ENCODE results near the gene CFAP100.

The CFAP100 gene

DNA sequence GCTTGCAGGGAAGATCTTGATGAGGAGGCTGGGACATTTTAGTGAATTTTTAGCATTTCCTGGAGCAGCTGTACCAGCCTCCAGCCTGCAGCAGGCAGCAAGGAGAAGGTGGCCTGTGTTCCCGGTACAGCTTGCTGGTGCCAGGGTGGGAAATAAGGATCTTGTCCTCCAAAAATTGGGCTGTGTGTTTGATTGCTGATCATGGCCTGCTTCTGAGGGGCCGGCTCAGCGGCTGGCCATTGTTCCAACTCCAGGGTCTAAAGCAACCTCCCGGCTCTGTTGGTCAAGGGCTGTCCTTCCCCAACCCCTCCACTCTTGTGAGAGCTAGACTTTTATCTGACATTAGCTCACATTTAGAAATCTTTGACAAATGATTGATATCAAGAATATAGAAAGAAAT is 5.0 kb downstream of the CFAP100 start:
- DNase-seq (ENCODE audit: low read depth): no peak

DNA sequence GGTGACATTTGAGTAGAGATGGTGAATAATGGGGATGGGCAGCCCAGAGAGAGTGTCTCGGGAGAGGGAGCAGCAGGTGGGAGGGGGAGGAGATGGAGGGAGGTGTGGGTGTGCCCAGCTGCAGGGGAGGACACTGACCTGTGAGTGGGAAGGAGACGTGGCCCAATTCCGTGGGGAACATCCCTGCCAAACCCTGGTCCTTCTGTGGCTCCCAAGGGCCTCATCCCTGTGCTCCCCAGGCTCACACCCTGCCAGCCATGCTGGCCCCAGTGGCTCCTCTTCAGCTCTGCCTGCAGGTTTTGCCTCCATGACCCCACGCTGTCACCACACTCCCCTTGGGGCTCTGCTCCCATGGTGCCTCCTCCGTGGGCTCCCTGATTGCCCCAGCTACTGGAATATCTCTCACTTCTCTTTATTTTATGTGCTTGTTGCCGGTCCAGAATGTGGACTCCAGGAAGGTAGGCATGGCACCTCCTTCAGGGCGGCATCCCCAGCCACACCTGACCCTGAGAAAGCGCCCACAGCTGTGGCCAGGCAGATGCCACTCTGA is 7.0 kb downstream of the CFAP100 start:
- DNase-seq (ENCODE audit: low read depth): no peak

DNA sequence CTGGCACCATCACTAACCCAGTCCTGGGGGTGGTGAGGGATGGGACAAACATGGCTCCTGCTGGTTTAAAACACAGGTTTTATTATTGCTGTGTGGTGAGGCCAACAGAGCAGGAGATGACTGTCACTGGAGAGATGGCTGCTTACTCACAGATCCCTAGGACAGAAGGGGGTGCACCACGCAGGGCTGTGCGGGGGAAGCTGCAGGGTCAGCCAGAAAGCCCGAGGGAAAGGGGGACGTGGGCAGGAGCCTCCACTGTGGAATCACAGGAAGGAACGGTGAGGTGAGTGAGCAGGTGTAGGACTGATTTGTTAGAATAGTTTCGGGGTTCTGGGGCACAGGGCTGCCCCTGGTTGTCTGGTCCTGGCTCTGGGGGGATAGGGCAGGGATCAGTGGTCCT is 7.5 kb downstream of the CFAP100 start:
- DNase-seq (ENCODE audit: low read depth): no peak

GRCh38 chr3:126402666-126403302 is 8.1 kb downstream of the CFAP100 start:
- DNase-seq (ENCODE audit: low read depth): no peak

DNA sequence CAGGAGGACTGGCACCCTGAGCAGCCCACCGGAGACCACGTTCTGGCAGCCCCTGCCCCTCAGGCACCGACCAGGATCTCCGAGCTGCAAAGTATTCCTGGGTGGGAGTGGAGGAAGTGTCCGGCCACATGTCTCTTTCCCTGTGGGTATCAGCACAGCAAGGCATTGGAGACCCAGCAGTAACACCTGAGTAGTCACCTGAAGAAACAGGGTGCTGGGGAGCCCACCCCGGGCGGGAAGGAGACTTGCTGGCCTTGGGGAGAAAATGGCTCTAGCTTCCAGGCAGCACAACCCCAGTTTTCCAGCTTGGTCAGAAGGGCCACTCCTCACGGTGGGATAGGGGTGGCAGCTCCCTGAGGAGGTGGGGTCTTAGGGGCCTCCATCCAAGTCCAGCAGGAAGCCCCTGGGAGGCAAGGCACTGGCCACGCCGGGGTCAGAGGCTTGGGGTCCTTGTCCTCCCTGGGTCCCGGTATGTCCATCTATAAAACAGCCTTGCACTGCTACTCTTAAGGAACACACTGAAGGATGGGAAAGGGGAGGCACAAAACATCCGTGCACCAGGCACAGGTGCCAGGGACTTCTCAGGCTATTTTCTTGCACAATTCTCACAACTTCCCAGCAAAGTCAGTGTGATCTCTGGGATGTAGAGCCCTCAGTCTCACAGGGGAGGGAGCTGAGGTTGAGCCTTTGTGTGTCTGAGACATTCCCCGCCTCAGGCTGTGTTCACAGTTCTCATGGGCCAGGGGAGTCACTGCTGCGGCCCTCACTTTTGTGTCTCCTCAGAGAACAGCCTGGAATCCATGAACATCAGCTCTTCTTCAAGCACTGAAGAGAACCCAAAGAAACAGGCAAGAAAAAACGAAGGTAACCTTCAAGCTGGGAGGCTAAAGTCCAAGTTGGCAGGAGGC is 11.9 kb downstream of the CFAP100 start:
- no peak for DNase-seq (ENCODE audit: low read depth)

DNA sequence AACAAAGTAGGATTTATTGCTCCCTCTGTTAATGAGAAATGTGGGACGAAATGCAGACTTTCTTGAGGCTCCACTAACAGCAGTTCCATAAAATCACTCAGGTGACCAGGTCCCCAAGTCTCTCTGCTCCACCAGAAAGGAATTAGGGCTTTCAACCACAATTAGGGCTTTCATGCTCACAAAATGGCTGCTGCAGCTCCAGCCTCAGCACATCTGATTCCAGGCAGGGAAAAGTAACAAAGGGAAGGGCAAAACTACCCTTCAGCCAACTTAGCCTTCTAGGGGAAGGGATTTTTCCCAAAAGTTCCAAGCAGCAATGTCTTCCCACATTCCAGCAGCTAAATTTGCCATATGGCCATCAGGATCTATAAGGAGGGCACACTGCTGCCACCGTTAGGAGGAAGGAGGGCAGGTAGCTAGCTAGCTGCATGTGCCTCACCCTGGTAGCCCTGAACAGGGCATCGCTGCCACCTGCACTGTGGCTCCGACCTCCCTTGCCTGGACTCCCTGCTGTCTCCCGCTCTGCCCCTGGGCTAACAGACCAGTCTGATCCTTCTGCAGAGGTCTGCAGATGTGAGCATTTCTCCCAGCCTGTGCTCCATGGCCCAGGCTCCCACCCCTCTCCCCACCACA is 12.8 kb downstream of the CFAP100 start:
- no peak for DNase-seq (ENCODE audit: low read depth)

DNA sequence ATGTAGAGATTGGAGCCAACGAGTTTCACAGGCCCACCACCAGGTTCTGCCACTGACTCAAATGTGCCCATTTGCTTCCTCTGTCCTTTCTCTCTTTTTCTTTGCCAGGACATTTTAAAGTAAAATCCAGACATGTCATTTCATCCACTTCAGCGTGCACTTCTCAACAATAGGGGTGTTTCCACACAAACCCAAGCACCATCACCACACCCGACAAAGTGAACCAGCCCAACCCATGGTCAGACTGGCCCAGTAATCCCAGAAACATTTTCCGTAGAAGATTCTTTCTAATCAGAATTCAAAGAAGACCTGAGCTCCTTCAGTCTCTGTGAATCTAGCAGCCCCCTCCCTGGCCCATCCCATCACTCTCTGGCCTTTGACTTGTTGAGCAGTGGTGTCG is 13.4 kb downstream of the CFAP100 start:
- DNase-seq (ENCODE audit: low read depth): no peak

DNA sequence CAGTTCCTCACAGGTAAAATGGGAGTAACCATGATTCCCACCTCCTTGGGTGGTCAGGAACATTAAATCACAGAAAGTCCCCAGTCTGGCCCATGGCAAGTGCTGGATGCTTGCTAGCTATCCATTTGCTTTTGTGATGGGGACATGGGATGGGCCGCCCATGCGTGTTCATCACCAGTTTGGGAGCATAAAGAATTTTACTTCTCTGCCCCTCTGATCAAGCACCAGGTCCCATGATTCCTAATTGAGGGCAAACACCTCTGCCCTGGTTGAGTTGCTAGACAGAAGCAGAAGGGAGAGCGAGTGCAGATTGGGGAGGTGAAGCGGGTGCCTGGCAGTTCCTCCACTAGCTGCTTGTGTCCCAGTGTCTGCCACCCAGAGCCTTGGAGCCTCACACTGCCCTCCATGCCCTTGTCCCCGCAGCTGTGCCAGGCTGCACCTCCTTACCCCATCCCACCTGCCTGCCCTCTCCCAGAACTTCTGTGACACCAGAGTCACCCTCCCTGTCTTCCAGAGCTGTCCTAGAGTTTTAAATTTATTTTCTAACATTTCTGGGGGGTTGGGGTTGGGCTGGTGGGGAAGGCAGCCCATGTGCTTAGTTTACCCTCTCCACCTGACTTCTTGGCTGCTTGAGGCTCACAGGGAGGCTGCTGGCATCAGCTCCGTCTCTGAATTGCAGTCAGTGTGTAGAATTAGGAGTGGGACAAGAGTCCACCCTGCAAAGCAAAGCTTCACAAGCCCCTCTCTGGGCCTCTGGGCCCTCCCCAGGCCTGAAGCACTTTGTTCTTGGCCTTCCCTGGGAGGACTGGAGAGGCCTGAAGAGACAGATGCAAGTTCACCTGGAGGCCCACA is 18.4 kb downstream of the CFAP100 start:
- no peak for DNase-seq (ENCODE audit: low read depth)

GRCh38 chr3:126413693-126414080 is 19.0 kb downstream of the CFAP100 start:
- no peak for DNase-seq (ENCODE audit: low read depth)

DNA sequence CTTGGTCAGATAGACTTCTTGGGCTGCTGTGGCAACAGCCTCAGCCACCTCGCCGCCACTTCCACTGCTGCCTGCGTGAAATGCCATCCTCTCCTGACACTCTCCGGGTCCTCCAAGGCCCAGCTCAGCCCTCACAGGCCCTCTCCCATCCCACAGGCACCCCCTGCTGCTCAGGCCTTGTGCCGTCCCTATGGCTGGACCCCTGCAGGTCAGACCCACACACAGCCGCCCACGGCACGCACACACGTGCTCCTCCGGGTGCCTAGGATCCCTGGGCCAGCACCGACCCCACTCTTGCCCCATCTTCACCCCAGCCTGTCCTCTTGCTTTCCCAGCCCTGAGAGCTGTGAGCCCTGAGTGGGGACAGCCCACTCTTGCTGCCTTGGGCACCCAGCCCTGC is 19.7 kb downstream of the CFAP100 start:
- DNase-seq (ENCODE audit: low read depth): no peak

DNA sequence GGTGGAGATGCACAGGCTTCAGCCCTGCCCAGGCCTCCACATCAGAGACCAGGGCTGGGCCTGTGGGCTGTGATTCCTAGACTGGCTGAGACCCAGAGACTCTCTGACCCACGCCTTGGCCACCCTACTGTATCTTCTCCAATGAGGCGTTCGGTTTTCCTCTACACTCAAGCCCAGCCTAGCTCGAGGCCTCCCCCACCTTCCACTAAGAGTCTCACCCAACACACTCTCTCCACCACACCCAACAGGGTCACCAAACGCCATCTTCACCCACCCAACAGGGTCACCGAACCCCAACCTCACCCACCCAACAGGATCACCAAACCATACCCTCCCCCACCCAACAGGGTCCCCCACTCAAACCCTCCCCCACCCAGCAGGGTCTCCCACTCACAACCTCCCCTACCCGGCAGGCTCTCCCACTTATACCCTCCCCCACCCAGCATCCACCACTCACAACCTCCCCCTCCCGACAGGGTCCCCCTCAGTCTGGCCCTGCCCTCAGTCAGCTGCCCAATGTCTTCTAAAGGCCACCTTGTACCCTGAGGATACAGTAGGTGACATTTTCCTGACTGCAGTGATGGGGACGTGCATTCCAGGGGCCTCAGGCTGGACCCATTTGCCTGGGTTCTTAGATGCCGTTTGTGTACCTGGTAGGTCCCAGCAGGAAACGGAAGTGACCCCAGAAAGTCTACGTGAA is 20.4 kb downstream of the CFAP100 start:
- DNase-seq (ENCODE audit: low read depth): no peak

DNA sequence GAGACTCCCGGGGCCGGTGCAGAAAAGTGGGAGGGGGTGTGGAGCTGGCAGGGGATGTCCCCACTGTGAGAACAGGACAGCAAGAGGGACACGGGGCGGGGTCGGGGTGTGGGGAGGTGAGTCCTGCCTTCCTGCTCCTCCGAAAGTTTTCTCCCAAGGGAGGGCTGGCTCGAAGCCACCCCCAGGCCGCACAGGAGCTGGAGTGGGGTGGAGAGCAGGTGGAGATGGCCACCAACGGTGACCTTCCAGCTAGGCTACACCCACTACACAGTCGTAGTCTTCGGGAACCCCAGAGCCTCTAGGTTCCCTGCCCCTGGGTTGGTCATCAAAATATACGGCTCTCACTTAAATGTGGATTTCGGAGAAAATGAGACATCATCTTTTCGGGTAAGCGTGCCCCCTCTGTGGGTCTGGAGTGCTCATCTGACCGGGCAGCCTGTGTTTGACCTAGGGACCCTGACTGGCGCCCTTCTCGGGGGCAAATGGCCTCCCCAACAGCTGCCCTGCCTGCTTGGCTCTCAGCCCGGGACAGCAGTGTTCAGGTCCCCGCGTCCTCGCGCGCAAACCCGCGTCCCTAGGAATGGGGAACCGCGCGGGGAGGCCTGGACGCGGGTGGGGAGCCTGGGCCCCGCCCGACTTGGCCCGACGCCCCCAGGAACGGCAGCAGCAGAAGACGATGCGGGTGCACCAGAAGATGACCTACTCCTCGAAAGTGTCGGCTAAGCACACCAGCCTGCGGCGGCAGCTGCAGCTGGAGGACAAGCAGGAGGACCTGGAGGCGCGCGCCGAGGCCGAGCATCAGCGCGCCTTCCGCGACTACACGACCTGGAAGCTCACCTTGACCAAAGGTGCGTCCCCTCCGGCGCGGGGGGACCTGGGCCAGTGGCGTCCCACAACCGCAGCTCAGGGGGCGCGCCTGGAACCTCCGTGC is 21.2 kb downstream of the CFAP100 start:
- no peak for DNase-seq (ENCODE audit: low read depth)

- DNase-seq (ENCODE audit: low read depth): no peak
Measured at GRCh38 chr3:126416943-126417342, 22.2 kb downstream of the CFAP100 start.

DNA sequence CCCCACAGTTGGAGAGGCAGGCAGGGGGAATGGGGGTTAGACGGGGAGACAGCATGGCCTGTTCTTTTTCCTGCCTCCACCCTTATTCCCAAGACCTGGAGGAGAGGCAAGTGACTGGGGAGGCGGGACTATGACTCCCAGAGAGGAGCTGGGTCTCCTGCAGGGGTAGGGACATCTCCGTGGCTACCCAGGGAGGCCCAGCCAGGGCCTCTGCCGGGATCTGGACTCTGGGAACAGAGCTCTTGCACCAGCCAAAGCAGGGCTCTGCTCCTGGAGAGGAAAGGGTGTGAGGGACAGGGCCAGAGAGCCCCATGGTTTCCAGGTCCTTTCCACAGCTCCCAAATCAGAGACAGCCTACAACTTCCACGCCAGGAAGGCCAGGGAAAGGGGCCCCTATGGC is 22.8 kb downstream of the CFAP100 start:
- no peak for DNase-seq (ENCODE audit: low read depth)

GRCh38 chr3:126417981-126418530 is 23.3 kb downstream of the CFAP100 start:
- no peak for DNase-seq (ENCODE audit: low read depth)

- DNase-seq (ENCODE audit: low read depth): no peak
Measured at GRCh38 chr3:126418661-126419131, 24.0 kb downstream of the CFAP100 start.

DNA sequence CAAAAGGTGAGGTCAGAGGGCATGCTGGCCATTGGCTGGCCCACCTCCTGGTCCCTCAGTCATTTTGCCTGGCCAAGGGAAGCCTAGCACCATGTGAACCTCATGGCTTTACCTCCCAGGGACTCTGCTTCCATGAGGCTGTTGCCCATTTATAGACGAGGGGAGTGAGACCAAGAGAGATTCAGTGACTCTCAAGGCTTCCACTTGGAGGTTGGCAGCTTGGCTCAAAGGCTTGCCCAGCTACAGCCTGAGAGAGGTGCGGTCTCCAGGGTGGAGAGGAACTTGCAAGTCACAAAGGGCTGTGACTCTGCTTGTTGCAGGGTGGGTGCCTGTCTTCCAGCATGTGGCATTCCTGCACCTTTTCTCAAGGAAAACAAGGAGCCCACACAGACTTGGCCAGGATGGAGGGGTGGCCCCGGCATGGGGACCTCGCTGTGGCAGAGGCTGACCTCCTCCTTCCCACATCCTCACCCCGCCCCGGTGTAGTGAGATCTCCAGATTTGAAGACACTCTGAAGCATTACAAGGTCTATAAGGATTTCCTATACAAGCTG is 24.5 kb downstream of the CFAP100 start:
- no peak for DNase-seq (ENCODE audit: low read depth)

DNA sequence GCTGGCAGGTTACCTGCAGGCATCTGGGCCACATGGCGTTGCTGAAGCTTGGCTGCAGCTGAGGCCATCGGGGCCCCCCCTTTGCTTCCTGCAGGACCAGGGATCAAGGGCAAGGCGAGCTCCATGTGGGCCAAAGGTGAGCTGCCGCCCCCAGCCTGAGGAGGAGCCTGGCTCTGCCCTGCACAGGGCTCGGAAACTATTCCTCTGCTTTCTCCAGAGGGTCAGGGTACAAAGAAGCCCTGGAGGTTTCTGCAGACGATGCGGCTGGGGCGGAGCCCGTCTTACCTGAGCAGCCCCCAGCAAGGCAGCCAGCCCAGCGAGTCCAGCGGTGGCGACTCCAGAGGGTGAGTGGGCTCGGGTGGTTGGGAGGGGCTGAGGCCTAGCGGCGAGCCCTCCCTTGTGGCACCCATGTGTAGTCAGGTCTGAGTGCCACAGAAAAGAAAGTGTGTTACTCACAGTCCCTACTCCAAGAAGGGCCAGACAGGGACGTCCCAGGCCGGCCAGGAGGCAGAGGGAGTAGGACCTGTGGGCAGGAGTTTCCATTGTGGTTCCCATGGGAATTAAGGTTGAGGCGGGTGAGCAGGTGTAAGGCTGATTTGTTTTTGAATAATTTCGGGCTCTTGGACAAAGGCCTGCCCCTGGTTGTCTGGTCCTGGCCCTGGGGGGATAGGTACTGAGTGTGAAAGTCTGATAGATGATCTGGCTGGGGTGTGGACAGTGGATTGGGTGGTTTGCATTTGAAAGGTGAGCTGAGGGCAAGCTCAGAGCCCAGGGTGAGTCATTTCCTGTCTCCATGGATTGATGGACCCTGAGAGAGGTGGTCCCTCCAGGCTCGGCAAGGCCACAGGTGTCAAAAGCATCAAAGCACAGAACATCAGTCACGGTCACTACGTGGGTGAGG is 25.4 kb downstream of the CFAP100 start:
- no peak for DNase-seq (ENCODE audit: low read depth)

All from activated gamma-delta T cell treated with anti-CD3 and anti-CD28 coated beads, Interleukin-2, amount 50 U/mL, for 16 hours (primary cell).